ENCODE results near the gene MORF4L2. TPM values are rescaled to one million over a fixed set of nuclear protein-coding genes. Genes with fewer than 3 reads are reported as not detected.
"Not testable (repeated sequence)": the region's sequence is repeated elsewhere in the genome, so short reads cannot be mapped to it uniquely, and the experiment has no call there.

Gene MORF4L2
- total RNA-seq, 1 experiment from 2014 or later: 427 TPM

DNA sequence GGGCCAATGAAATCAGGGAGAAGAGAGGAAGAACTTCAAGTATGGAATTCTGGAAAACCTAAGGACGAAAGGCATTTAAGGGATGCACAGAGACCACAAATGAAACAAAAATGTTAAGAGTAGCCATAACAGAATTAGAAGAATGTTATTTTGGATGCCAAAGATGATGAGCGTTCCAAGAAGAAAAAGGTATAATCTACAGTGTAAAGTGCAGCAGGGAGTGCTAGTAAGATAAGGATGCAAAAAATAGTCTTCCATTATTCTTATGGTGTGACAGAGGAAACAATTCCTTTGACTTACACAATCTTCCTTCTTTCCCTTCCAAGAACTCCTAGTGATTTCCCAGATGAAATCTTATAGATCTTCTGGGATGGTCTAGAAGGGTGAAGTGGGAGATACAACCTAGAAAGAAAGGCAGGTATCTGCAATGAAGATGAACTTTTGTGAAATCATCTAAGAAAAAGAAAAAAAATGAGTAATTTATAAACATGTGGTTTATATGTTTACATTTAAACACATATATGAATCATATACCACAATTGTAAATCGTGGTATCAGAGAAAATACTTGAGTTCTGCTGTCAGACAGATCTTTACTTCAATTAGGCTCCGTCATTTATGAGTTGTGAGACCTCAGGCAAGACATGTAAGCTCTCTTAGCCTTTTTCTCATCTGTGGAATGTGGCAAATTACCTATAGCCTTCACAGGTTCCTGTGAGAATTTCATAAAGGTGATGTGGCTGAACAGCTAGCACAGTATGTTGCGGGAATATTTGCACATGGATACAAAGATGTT lies 8.1 kb downstream of the MORF4L2 start:
- peak; percentile 18 for DNase-seq (ENCODE audit: low spot score)

DNA sequence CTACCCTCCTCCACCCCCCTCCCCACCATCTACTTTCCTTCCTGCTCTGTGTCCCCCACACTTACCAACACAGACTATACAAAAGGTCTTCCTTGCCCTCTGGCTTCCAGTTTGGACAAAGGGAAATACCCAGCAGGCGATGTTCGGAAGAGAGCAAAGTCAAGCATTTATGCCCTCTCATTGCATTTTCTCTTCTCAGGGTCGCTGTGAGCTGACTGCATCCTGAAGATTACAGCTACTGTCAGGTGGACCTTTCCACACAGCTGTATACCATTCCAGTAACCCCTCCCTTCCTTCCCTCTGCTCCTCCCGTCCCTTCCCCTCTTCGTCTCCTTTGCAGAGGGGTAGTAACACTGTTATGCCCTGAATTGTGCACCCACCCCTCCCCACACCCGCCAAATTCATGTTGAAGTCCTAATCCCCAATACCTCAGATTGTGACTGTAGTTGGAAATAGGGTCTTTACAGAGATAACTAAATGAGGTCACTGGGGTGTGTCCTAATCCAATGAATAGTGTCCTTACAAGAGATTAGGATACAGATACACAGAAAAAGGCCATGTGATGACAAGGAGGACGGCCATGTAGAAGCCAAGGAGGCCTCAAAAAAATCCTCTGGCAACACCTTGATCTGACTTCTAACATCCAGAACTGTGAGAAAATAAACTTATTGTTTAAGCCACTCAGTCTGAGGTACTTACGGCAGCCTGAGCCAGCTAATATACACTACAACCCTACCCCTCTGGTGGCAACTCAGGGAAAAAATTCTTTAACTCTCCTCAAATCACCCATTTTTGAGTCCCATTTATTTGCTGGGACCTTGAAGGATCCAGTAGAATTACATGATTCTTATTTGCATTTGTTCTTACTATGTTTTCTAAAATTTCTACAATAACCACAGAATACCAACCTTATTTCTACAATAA lies 11.7 kb downstream of the MORF4L2 start:
- DNase-seq (ENCODE audit: low spot score): no peak

DNA sequence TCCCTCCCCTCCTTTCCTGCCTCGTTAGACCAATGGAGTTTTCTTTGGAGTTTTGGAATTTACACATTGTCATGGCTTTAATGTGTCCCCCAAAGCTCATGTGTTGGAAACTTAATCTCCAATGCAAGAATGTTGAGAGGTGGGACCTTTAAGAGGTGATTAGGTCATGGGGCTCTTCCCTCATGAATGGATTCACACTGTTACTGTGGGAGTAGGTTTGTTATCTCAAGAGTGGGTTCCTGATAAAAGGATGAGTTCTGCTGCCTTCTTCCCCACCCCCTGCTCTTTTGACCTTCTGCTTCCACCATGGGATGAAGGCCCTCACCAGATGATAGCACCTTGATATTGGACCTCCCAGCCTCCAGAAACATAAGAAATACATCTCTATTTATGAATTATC lies 16.8 kb downstream of the MORF4L2 start:
- no peak for DNase-seq (ENCODE audit: low spot score)

DNA sequence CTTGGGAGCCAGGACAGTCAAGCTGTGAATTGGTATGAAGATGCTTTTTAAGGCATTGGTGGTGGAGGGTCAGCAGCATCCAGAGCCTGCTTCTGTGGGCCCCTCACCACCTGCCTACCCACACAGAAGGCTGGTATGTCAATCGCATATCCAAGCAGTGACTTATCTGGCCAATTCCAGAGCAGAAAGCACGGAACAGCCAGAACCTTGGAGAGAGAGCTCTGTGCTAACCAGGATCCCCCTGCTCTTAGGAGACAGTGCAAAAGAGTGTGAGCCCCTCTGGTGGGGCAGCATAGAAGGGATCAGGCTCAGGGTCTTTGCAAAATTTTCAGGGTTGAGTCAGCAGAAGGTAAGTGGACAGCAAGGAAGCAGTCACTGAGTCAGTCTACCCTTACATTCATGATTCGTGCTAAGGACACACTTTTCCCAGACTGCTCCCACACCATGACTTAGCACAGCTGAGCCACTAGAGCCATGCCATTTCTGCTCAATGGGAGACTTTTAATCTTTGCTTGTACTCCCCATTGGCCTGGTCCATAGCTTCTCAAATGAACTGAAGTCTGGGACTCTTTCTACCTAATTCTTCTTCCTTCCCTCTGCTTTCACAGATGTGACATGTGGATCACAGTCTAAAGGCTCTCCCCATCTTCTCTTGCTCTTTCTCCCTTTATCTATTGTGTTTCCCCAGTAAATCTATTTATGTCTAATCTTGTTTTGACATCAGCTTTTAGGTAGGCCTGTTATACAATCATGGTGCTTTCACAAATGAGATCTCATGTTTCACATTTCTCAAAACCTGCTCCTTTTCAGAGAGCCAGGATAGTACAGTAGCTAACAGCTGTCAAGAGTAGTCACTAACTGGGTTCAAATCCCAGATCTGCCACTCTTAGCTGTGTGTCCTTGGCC lies 20.0 kb downstream of the MORF4L2 start:
- no peak for DNase-seq (ENCODE audit: low spot score)

DNA sequence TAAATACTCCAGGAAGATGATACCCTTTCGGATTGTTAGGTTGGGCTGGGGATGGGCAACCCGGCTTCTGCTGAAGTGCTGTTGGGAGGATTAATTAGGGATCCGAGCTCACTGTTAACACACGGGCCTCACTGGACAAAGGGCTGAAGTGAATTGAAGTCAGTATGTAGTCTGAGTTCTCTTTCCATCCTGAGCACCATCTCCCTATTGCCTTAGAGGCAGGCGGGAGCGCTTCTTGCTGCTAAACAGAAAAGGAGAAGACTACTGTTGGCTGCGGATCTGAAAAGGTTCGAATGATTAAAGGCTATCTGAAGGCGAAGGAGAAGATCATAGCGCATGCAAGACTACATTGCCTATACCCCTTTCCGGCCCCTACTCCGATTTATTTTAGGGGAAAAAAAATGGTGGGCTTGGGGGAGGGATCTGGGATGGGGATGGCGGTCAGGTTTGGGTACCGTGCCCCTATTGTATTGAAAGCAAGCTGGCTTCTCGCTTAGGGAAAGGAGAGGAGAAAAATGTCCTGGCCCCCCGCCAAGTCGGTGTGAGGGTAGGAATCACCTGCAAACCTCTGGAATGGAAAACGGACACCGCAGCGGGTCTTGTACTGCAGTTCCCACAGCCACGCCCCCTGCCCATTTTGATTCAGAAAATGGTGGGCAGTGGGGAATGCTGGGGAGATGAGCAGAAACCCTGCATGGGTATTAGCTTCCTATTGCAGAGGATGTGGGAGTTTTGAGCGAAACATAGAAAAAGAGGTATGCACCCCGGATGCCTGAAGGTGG lies 22.3 kb downstream of the MORF4L2 start:
- no peak for DNase-seq (ENCODE audit: low spot score)

DNA sequence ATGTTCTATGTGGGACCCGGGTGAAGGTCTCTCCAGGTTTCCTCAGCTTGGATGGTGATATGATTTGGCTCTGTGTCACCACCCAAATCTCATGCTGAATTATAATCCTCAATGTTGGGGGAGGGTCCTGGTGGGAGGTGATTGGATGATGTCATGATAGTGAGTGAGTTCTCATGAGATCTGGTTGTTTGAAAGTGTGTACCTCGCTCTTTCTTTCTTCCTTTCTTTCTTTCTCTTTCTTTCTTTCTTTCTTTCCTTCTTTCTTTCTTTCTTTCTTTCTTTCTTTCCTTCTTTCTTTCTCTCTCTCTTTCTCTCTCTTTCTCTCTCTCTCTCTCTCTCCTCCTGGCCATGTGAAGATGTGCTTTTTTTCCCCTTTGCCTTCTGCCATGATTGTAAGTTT lies 27.0 kb downstream of the MORF4L2 start:
- DNase-seq (ENCODE audit: low spot score): not testable (repeated sequence)

DNA sequence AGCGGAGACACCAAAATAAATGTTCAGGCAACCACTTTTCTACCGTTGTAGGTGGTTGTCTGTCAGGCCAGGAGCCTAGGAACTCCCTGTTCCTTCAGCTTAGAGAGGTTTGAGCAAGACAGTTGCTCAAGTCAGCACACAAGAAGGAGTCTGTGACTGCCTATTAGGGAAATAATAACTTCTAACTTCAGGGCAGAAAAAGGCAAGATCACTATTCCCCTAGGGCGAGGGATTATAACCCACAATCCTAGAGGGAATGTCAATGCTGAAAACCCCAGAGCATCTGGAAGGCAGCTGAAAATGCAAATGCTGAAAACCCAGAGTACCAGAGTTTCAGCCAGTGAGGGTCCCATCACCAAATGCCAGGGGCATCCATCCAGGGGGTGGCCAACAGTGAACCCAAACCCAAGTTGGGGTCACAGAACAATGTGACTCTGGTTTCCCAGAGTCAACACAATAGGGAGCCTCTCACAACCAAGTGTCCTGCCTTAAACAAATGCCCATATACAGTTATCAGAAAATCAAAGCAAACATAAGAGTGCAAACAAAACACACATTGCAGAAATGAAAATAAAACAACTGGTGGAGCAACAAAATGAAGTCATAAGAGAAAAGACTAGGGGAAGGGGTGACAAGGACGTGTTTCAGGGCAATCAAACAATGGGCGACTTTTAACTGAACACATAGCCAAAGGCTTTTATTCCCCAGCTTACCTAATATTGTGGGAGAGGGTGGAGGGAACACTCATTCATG lies 27.6 kb downstream of the MORF4L2 start:
- no peak for DNase-seq (ENCODE audit: low spot score)

DNA sequence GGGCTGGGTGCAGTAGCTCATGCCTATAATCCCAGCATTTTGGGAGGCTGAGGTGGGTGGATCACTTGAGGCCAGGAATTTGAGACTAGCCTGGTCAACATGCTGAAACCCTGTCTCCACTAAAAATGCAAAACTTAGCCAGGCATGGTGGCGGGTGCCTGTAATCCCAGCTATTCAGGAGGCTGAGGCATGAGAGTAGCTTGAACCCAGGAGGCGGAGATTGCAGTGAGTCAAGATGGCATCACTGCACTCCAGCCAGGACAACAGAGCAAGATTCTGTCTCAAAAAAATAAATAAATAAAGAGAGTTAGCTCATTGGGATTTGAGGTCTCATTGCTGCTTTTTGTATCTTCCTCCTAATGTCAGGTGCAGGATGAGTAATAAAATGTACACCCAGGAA lies 29.4 kb downstream of the MORF4L2 start:
- not testable (repeated sequence) for DNase-seq (ENCODE audit: low spot score)

DNA sequence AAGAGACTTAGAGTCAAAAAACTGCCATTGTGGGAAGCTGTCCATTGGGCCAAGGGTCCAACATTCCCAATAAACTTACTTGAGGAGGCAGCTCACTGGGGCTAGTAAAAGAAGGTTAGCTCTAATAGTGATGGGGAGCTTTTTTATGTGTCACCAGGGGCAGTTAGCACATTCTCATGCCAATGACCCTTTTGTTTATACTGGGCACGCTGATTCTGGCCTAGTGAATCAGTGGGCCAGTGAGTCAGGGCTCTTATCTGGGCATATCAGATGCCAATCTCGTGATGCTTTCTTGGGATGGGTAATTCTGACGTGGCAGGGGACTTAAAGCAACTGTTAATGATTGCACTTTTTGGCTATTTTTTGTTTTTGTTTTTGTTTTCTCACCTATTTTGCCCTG lies 29.9 kb downstream of the MORF4L2 start:
- peak; percentile 79 for DNase-seq (ENCODE audit: low spot score)

DNA sequence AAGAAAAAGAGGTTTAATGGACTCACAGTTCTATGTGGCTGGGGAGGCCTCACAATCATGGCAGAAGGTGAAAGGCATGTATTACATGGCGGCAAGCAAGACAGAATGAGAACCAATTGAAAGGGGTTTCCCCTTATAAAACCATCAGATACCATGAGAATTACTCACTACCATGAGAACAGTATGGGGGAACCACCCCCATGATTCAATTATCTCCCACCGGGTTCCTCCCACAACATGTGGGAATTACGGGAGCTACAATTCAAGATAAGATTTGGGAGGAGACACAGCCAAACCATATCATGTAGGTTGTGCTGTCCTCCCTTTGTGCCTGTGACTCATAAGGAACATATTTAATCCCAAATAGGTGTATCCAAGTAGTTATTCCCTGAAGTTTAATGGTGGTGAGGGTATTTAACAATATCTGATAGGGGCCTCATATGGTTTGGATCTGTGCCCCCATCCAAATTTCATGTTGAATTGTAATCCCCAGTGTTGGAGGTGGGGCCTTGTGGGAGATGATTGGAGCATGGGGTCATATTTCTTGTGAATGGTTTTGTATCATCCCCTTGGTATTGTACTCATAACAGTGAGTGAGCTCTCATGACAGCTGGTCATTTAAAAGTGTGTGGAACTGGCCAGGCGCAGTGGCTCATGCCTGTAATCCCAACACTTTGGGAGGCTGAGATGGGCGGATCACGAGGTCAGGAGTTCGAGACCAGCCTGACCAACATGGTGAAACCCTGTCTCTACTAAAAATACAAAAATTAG lies 31.1 kb downstream of the MORF4L2 start:
- DNase-seq (ENCODE audit: low spot score): peak; percentile 30

DNA sequence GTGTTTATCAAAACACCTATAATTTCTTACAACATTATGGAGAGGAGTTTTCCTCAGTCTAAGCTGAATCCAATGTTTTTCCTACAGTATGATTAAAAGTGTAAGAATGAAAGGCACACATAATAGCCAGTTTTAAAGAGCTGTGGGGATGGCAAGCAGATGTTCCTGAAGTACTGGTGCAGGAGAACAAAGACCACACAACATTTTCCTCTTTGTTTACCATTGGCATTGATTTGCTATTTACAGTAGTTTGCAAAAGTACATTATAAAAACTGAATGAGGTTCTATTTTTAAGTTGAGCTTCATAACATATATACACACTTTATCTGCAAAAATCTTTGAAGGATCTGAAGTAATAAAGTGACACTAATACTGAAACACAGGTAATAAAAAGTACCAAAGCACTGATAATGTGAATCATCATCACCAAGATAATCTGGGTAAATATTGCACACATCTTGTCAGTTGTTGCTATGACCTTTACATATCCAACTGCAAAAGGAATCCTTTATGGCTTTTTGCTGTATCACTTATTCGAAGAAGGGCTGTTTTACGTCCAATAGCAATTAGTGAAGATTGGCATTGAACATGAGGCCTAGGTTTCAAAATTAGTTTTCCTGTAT lies 35.2 kb downstream of the MORF4L2 start:
- no peak for DNase-seq (ENCODE audit: low spot score)

DNA sequence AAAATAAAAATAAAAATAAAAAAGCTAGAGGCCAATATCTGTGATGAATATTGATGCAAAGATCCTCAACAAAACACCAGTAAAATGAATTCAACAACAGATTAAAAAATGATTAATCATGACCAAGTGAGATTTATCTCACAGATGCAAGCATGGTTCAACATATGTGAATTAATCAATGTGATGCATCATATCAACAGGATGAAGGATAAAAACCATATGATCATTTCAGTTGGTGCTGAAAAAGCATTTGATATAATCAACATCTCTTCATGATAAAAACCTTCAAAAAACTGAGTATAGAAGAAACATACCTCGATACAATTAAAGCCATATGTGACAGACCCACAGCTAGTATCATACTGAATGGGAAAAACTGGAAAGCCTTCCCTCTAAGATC lies 38.9 kb downstream of the MORF4L2 start:
- DNase-seq (ENCODE audit: low spot score): no peak

DNA sequence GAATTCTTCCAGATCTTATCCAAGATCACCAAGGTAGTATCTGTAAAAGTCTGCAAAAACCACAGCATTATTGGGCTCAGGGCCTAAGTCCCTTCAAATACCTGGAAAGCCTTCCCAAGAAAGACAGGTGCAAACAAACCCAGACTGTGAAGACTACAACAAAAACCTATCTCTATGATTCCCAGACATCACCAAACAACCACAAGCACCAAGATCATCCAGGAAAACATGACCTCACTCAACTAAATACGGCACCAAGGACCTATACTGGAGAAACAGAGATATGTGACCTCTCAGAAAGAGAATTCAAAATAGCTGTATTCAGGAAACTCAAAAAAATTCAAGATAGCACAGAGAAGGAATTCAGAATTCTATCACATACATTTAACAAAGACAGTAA lies 42.4 kb downstream of the MORF4L2 start:
- no peak for DNase-seq (ENCODE audit: low spot score)

DNA sequence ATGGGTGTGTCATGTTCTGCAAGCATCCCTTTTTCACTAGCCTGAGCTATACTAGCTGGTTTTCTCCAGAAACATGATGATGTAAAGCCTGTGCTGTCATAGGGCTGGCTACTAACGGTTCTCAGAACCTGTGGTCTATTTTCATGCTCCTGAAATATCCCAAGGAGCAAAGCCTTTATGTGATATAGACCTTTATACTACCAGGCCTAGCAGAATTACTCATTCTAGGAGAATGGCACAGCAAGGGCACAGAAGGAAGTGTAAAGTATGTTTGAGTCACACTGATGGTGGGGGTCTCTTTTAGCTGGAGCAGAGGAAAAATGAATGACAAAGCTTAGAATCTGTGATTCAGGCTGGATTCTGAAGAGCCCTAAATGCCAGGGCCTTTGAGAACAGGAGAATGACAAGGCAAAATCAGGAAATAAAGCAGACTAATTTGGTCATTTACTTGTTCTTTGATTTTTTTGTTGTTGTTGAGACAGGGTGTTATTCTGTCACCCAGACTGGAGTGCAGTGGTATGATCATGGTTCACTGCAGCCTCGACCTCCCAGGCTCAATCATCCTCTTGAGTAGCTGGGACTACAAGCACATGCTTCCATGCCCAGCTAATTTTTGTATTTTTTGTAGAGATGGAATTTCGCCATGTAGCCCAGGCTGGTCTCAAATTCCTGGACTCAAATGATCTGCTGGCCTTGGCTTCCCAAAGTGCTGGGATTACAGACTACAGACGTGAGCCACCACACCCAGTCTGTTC lies 45.9 kb downstream of the MORF4L2 start:
- no peak for DNase-seq (ENCODE audit: low spot score)

DNA sequence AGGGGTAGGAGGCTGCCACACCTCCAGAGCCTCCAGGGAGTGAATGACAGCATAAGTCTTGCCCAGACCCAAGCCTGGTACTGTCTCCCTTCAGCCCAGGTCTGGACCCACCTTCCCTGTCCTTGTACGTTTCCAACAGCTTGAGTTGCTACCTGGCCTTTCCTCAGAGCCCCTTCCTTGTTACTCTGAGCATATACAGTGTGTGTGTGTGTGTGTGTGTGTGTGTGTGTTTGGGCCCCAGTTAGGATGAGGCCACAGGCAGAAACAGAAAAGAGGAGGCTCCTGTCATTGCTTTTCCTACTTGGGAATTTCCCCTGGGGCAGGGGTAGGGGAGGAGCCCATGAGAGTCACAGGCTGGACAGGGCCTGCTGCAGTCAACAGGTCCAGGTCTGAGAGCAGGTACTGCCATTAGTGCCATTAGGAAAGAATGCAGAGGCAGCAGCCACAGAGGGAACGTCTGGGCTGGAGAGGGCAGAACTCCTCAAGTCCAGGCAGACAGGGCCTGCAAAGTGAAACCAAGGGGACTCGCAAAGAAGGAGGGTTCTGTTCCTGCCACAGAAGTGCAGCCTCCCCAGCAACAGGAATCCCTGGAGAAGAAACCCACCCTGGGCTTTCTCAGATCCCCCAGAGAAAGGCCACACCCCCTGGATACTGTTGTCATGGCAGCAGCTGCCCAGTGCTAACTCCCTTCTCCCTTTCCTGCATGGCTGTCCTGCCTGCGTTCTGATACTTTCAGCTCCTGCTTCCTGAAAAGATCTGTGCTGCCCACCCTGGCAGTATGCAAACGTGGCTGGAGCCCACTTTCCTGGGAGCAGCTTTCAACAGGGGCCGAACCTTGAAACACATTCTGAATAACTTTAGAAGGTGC lies 47.8 kb downstream of the MORF4L2 start:
- not testable (repeated sequence) for DNase-seq (ENCODE audit: low spot score)

DNA sequence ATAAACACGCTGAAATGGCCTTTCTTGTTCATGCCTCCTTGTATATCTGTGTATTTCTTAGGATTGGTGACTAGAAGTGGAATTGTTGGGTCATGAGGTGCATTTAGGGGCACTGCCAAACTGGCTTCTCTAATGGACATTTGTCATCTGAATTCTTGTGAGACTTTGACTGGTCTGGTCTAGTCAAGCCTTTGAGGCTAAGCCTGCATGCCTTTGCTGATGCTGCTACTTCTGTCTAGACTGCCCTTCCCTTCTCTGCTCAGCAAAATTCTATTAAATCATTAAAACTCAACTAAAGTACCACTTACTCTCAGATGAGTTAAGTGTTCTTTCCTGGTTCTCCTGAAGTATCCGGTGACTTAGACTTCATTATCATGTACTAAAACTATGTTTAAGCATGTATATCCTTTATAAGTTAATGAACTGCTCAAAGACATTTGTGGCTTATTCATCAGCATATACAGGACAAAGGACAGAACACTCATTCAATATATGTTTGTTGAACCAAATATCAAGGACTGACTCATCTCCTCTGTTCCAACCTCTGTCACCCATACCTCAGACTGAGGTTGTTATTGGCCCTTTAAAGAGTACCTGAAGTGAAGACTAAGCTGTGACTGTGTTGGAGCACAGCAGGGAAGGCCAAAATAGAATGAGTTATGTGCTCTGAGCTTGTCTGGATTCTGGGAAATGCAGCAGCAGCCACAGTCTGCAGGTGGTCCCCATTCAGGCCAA lies 48.7 kb downstream of the MORF4L2 start:
- no peak for DNase-seq (ENCODE audit: low spot score)

DNA sequence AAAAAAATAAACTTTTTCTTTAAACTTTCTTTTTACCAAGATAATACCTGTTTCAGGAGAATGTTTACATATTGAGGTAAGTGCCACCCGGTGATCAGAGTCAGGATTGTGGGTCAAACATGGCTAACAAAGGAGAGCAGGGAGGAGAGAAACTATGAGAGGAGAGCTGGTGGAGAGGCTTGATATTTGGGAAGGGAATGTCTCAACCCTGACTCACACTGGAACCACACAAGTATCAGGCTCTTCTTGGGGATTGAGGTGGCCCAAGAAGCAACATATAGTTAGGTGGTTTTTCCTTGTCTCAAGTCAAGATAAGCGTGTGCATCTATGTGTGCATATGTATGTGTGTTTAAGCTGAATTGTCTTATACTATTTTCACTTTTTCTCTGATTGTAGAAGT lies 51.1 kb downstream of the MORF4L2 start:
- DNase-seq (ENCODE audit: low spot score): no peak
